RWPE2 (cell line): ENCODE data around the gene REPIN1.

Source experiments
- ATAC-seq: fragments of 200-7000 bp; cut with Tn5 transposase; 3 replicates; pipeline ENCODE4 v1.9.1; 2021; ENCODE audit warnings: low read depth
- DNase-seq: peaks from one replicate; pipeline ENCODE4 v3.0.0-alpha.2; 2020; ENCODE audit warnings: low spot score
- H3K27ac ChIP-seq: fragments of 450-650 bp; 2 replicates; pipeline ENCODE4 v1.5.1; 2017; ENCODE audit warnings: mild to moderate bottlenecking; ENCODE audit not compliant: poor library complexity, severe bottlenecking
- H3K27me3 ChIP-seq: fragments of 250-450 bp; sonication (Bioruptor Pico); 2 replicates; pipeline ENCODE4 v1.5.1; 2021; ENCODE audit warnings: mild to moderate bottlenecking, moderate library complexity; ENCODE audit not compliant: insufficient read depth, poor library complexity, severe bottlenecking
- H3K36me3 ChIP-seq: fragments of 250-450 bp; sonication (Bioruptor Pico); 2 replicates; pipeline ENCODE4 v1.5.1; 2020; ENCODE audit warnings: low read depth, mild to moderate bottlenecking, moderate library complexity
- H3K4me1 ChIP-seq: fragments of 250-450 bp; sonication (Bioruptor Pico); 2 replicates; pipeline ENCODE4 v1.5.1; 2021; ENCODE audit warnings: mild to moderate bottlenecking, moderate library complexity; ENCODE audit not compliant: insufficient read depth, poor library complexity, severe bottlenecking
- H3K4me3 ChIP-seq: fragments of 250-450 bp; sonication (Bioruptor Pico); 2 replicates; pipeline ENCODE4 v1.5.1; 2021; ENCODE audit warnings: mild to moderate bottlenecking, moderate library complexity; ENCODE audit not compliant: severe bottlenecking
- H3K9me3 ChIP-seq: fragments of 250-450 bp; sonication (Bioruptor Pico); 2 replicates; pipeline ENCODE4 v1.5.1; 2021; ENCODE audit warnings: mild to moderate bottlenecking, moderate library complexity; ENCODE audit not compliant: severe bottlenecking
- TF ChIP-seq, protein P1 (sequence below): fragments of 450-650 bp; IDR thresholded peaks from one replicate; pipeline ENCODE4 v1.5.1; 2017; ENCODE audit warnings: mild to moderate bottlenecking, moderate library complexity; ENCODE audit not compliant: poor library complexity, severe bottlenecking

Gene REPIN1

DNA sequence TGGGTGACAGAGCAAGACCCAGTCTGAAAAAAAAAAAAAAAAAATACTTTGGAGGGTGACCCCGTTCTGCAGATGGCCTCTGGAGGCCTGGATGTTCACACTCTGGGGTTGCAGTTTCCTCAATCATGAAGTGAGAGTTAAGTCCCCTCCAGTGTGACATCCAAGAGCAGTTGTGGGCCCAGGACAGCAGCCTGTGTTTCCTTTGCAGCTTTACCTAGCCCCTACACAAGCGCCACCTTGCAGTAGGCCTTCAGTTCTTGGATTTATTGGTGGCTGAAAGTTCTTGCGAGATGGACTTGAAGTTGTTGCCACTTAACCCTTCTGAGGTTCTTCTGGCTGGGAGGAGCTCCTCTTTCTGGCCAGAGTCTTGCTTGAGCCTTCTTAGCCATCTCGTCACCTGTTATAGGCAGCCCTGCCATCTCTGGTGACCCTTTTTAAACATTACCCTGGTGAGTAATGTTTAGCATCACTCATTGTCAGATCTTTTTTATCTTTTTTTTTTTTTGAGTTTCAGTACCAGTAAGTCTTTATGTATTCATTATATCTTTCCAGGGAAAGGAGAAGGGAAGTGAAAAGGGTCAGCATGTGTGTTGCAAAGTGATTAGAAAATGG, 41.9 kb upstream of the REPIN1 start:
- no peak for ATAC-seq
- no peaks in the 10 kb centered on the region for H3K9me3 ChIP-seq
- no peak overlapping the region for H3K27ac ChIP-seq
- H3K36me3 ChIP-seq: peaks cover 30% of the 10 kb centered on the region
- TF ChIP-seq, protein P1, sequence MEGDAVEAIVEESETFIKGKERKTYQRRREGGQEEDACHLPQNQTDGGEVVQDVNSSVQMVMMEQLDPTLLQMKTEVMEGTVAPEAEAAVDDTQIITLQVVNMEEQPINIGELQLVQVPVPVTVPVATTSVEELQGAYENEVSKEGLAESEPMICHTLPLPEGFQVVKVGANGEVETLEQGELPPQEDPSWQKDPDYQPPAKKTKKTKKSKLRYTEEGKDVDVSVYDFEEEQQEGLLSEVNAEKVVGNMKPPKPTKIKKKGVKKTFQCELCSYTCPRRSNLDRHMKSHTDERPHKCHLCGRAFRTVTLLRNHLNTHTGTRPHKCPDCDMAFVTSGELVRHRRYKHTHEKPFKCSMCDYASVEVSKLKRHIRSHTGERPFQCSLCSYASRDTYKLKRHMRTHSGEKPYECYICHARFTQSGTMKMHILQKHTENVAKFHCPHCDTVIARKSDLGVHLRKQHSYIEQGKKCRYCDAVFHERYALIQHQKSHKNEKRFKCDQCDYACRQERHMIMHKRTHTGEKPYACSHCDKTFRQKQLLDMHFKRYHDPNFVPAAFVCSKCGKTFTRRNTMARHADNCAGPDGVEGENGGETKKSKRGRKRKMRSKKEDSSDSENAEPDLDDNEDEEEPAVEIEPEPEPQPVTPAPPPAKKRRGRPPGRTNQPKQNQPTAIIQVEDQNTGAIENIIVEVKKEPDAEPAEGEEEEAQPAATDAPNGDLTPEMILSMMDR: no peak
- H3K4me3 ChIP-seq: no peak overlapping the region
- DNase-seq: no peak
- H3K4me1 ChIP-seq: peaks cover 7% of the 10 kb centered on the region
- H3K27me3 ChIP-seq: no peaks in the 10 kb centered on the region

DNA sequence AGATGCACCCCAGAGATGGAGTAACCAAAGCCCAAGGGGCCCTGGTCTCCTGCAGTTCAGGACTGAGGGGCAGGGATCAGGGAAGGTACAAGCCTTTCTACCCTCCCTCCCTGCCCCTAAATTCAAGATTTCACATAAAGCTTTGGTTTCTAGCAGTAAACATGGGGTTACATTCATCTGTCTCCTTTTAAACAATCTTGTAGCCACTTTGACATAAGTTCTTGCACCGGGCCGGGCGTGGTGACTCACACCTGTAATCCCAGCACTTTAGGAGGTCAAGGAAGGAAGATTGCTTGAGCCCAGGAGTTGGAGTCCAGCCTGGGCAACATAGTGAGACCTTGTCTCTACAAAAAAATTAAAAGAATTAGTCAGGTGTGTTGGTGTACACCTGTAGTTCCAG, 41.3 kb upstream of the REPIN1 start:
- no peak for DNase-seq
- Histone ChIP-seq H3K4me1 (peaks cover 6% of the 10 kb centered on the region), H3K27me3 (no peaks in the 10 kb centered on the region)

DNA sequence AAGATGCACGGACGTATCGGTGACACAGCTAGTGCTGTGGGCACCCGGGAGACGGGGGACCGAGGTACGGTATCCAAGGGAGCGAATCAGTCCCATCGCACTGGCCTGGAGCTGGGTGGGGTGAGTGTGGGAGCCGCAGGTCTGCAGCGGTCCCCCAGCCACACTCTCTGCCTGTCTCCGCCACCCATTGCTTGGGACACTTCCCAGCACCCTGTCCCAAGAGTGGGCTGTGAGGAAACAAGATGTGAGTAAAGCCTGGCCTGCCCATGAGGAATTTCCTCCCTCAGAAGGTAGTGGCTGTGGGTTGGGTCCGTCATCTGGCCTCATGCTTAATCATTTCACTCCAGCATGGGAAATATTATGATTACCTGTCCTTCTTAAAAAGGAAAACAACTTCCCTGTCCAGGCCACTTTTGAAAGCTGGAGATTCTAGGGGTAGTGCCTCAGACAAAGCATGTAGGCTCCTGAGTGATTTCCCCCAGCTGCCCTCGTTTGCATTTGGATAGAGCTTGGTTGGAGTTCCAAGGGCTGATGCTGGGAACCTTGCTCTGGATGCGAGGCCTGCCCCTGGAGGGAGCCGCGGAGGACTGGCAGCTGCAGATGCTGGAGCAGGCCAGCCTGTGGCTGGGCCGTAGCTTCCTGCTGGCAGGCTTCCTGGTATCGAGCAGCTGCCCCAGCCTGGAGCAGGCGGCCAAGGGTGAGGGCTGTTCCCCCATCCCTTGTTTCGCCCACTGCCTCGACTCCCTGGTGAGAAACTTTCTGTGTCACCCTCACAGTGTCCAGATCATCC, 39.1 kb upstream of the REPIN1 start:
- Histone ChIP-seq H3K27ac (no peak overlapping the region), H3K36me3 (peaks cover 30% of the 10 kb centered on the region), H3K9me3 (no peaks in the 10 kb centered on the region), H3K4me1 (peaks cover 3% of the 10 kb centered on the region), H3K27me3 (no peaks in the 10 kb centered on the region), H3K4me3 (no peak overlapping the region)
- ATAC-seq: no peak
- TF ChIP-seq, protein P1: no peak
- DNase-seq: no peak

More for the DNA sequence above, 41.3 kb upstream of the REPIN1 start:
- Histone ChIP-seq H3K36me3 (peaks cover 30% of the 10 kb centered on the region), H3K9me3 (no peaks in the 10 kb centered on the region), H3K4me3 (no peak overlapping the region), H3K27ac (no peak overlapping the region)
- TF ChIP-seq, protein P1: no peak
- ATAC-seq: no peak

DNA sequence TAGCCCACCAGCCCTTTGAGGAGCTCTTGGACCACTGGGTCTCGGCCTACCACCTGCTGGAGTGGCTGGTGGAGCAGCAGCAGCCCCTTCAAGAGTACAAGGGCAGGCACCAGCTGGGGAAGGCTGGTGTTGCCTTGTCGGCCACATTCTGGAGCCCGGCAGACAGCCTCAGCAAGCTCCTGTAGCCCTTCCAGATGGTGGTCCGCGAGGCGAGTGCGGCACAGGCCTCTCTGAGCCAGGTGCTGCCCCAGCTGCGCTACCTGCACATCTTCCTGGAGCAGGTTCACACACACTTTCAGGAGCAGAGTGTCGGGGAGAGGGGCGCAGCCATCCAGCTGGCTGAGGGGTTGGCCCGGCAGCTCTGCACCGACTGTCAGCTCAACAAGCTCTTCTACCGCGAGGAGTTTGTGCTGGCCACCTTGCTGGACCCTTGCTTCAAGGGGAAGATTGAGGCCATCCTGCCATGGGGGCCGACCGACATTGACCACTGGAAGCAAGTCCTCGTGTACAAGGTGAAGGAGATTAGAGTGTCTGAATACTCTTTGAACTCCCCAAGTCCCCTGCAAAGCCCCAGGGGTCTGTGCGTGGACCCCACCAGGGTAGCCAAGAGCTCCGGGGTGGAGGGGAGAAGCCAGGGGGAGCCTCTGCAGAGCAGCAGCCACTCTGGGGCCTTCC, 38.3 kb upstream of the REPIN1 start:
- Histone ChIP-seq H3K27me3 (no peaks in the 10 kb centered on the region), H3K4me1 (no peaks in the 10 kb centered on the region), H3K4me3 (no peak overlapping the region), H3K36me3 (peaks cover 28% of the 10 kb centered on the region), H3K9me3 (no peaks in the 10 kb centered on the region), H3K27ac (no peak overlapping the region)
- ATAC-seq (no peak), DNase-seq (no peak)
- TF ChIP-seq, protein P1: no peak
